ENCODE measurements around the gene LIM2. TPM values are rescaled to one million over a fixed set of nuclear protein-coding genes. Genes with fewer than 3 reads are reported as not detected.
"Not testable (repeated sequence)": the region's sequence is repeated elsewhere in the genome, so short reads cannot be mapped to it uniquely, and the experiment has no call there.

LIM2 gene
- total RNA-seq, 2 donors from 2014 or later = not detected

- no peaks in the 10 kb centered on the region for H3K27me3 ChIP-seq
- TF ChIP-seq POLR2A (IDR thresholded peaks at IDR 0.05) = no peak
- TF ChIP-seq CTCF (IDR thresholded peaks at IDR 0.05) = no peak
- WGBS, 2 donors = 37 to 59% methylated on average over 3 of the region's 3 CpGs
- H3K4me3 ChIP-seq = no peak overlapping the region
- no peaks in the 10 kb centered on the region for H3K36me3 ChIP-seq (replicated peaks in 1 of 2; ENCODE audit: insufficient read depth in 1 of 2, low read depth in 2 of 2)
- no peak overlapping the region for H3K27ac ChIP-seq
- no peaks in the 10 kb centered on the region for H3K4me1 ChIP-seq
- intact Hi-C loops (cut with DNase I) = no loop called here
- DNase-seq = peak in 1 of 4 donors; percentile 55
- no peaks in the 10 kb centered on the region for H3K9me3 ChIP-seq
- ATAC-seq = no peak
Observed at GRCh38 chr19:51427201-51427600, 39.4 kb upstream of the LIM2 start.

GRCh38 chr19:51422053-51422448 is 34.3 kb upstream of the LIM2 start:
- Histone ChIP-seq H3K27ac (no peak overlapping the region), H3K36me3 (replicated peaks in 1 of 2; ENCODE audit: insufficient read depth in 1 of 2, low read depth in 2 of 2) (no peaks in the 10 kb centered on the region), H3K4me1 (no peaks in the 10 kb centered on the region), H3K9me3 (no peaks in the 10 kb centered on the region), H3K27me3 (no peaks in the 10 kb centered on the region), H3K4me3 (no peak overlapping the region)
- 8 to 9% methylated on average over 15 to 19 of the region's 19 CpGs for WGBS, 2 donors
- ATAC-seq (peak; percentile 74), DNase-seq (peak; percentile 73 to 87 (median 84))
- TF ChIP-seq POLR2A (IDR thresholded peaks at IDR 0.05) (no peak), CTCF (IDR thresholded peaks at IDR 0.05) (peak; percentile 75 to 95 (median 90))
- intact Hi-C loops (cut with DNase I) = no loop called here

GRCh38 chr19:51421229-51422052 is 33.7 kb upstream of the LIM2 start:
- Histone ChIP-seq H3K27me3 (no peaks in the 10 kb centered on the region), H3K27ac (no peak overlapping the region), H3K9me3 (no peaks in the 10 kb centered on the region), H3K4me1 (no peaks in the 10 kb centered on the region), H3K36me3 (replicated peaks in 1 of 2; ENCODE audit: insufficient read depth in 1 of 2, low read depth in 2 of 2) (no peaks in the 10 kb centered on the region), H3K4me3 (no peak overlapping the region)
- TF ChIP-seq CTCF (IDR thresholded peaks at IDR 0.05) (no peak), POLR2A (IDR thresholded peaks at IDR 0.05) (no peak)
- no peak for DNase-seq
- intact Hi-C loops (cut with DNase I) = no loop called here
- no peak for ATAC-seq
- WGBS, 2 donors = 7 to 16% methylated on average over 12 to 39 of the region's 39 CpGs

- whole genome bisulfite sequencing, 2 donors = 69 to 77% methylated on average over 10 to 11 of the region's 11 CpGs
- H3K4me3 ChIP-seq; H3K9me3 ChIP-seq; H3K36me3 ChIP-seq (replicated peaks in 1 of 2; ENCODE audit: insufficient read depth in 1 of 2, low read depth in 2 of 2); ATAC-seq; H3K27me3 ChIP-seq; DNase-seq; intact Hi-C loops (cut with DNase I); H3K4me1 ChIP-seq; H3K27ac ChIP-seq: not testable (repeated sequence)
Observed at GRCh38 chr19:51420511-51420910, 32.7 kb upstream of the LIM2 start.

GRCh38 chr19:51418707-51419106 is 30.9 kb upstream of the LIM2 start:
- Histone ChIP-seq H3K4me3 (no peak overlapping the region), H3K27me3 (no peaks in the 10 kb centered on the region), H3K36me3 (replicated peaks in 1 of 2; ENCODE audit: insufficient read depth in 1 of 2, low read depth in 2 of 2) (no peaks in the 10 kb centered on the region), H3K9me3 (no peaks in the 10 kb centered on the region), H3K4me1 (no peaks in the 10 kb centered on the region), H3K27ac (no peak overlapping the region)
- TF ChIP-seq CTCF (IDR thresholded peaks at IDR 0.05) = no peak
- no peak for TF ChIP-seq POLR2A (IDR thresholded peaks at IDR 0.05)
- WGBS, 2 donors = 72 to 78% methylated on average over 2 of the region's 2 CpGs
- ATAC-seq (no peak), DNase-seq (no peak)
- intact Hi-C loops (cut with DNase I) = no loop called here

Data from body of pancreas (tissue), 4 donors.